T-helper 2 cell (primary cell): Measurements from ENCODE around the gene TIMP2.

Source experiments
- DNase-seq, 5 experiments: peaks; one replicate each; pipeline versions ENCODE4 v3.0.0 to v3.0.0-alpha.2; 2012 to 2022

TIMP2 gene

DNA sequence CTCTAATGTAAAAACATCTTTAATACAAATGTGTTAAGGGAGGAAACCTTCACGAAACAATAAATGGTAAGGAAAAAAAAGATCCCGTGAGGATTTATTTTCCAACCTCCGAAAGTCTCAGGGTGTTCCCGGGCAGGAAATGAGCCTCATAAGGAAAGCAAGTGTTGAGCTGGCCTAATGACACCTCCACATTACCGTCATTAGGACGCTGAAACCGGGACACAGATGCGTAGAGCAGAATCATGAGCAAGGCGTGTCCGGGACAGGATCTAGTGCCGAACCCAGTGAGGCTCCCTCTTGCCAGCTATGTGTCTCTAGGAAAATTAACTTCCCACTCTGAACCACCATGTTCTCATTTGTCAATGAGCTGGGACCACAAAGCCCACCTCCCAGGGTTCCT, 120.4 kb downstream of the TIMP2 start:
- peak in 1 of 5 experiments; percentile 43 for DNase-seq

DNA sequence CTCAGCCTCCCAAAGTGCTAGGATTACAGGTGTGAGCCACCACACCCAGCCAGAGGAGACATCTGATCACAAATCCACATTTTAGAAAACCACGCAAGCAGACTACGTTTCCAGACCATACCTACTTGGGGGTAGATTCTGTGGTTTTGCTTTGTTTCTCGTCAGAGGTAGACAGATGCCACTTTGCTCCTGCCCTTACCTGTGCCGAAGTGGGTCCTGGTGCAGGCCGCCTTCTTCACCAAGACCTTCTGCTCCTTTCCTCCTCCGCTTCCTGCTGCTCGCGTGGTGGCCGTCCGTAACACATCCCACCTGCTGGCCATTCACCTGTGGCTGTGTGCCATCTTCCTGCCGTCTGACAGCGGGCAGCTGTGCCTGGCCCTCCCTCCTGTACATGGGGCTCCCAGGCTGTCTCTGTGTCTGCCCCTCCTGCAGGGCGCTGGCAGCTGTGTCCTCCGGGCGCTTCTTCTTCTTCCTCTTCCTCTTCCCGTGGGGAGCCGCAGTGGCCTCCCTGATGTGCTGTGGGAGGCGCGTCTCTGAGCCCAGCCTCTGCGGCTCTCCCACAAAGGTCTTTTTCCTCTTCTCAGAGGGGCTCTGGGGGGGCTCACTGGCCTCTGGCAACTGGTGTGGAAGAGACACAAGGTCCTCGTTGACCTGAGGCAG, 121.9 kb downstream of the TIMP2 start:
- peak in 1 of 5 experiments; percentile 47 for DNase-seq
